COR-L47 (cell line): ENCODE measurements around the gene MESP2.

ENCODE experiments used
- DNase-seq: peaks from one replicate; lab custom pipeline; 2025; lab: John Stamatoyannopoulos, UW

Gene MESP2

GRCh38 chr15:89817701-89818280 is 41.7 kb downstream of the MESP2 start:
- no peak for DNase-seq

GRCh38 chr15:89818287-89818686 is 42.2 kb downstream of the MESP2 start:
- no peak for DNase-seq

- no peak for DNase-seq
Measured at GRCh38 chr15:89820666-89821611, 44.8 kb downstream of the MESP2 start.

GRCh38 chr15:89822026-89822425 is 45.9 kb downstream of the MESP2 start:
- DNase-seq: no peak

- no peak for DNase-seq
Measured at GRCh38 chr15:89822611-89822950, 46.4 kb downstream of the MESP2 start.

GRCh38 chr15:89822951-89823711 is 47.0 kb downstream of the MESP2 start:
- DNase-seq: no peak

GRCh38 chr15:89823836-89824606 is 47.9 kb downstream of the MESP2 start:
- no peak for DNase-seq

GRCh38 chr15:89824607-89824867 is 48.4 kb downstream of the MESP2 start:
- no peak for DNase-seq

GRCh38 chr15:89825271-89825940 is 49.3 kb downstream of the MESP2 start:
- no peak for DNase-seq

- no peak for DNase-seq
Measured at GRCh38 chr15:89826671-89827655, 50.8 kb downstream of the MESP2 start.

GRCh38 chr15:89827829-89828228 is 51.7 kb downstream of the MESP2 start:
- DNase-seq: no peak
